ENCODE data around the gene MPP2.

The MPP2 gene

GRCh38 chr17:43855061-43855460 is 52.3 kb downstream of the MPP2 start:
- TF ChIP-seq, protein P1, sequence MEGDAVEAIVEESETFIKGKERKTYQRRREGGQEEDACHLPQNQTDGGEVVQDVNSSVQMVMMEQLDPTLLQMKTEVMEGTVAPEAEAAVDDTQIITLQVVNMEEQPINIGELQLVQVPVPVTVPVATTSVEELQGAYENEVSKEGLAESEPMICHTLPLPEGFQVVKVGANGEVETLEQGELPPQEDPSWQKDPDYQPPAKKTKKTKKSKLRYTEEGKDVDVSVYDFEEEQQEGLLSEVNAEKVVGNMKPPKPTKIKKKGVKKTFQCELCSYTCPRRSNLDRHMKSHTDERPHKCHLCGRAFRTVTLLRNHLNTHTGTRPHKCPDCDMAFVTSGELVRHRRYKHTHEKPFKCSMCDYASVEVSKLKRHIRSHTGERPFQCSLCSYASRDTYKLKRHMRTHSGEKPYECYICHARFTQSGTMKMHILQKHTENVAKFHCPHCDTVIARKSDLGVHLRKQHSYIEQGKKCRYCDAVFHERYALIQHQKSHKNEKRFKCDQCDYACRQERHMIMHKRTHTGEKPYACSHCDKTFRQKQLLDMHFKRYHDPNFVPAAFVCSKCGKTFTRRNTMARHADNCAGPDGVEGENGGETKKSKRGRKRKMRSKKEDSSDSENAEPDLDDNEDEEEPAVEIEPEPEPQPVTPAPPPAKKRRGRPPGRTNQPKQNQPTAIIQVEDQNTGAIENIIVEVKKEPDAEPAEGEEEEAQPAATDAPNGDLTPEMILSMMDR (conservative IDR thresholded peaks at IDR 0.05; ENCODE audit: low read depth, low read length) = no peak
- no peak overlapping the region for H3K4me3 ChIP-seq (ENCODE audit: low read length)
- no peak for DNase-seq (ENCODE audit: low read depth)

- no peak for DNase-seq (ENCODE audit: low read depth)
- TF ChIP-seq, protein P1 (conservative IDR thresholded peaks at IDR 0.05; ENCODE audit: low read depth, low read length) = no peak
- H3K4me3 ChIP-seq (ENCODE audit: low read length) = no peak overlapping the region
Measured at GRCh38 chr17:43854498-43854897, 52.8 kb downstream of the MPP2 start.

GRCh38 chr17:43853546-43853945 is 53.8 kb downstream of the MPP2 start:
- DNase-seq (ENCODE audit: low read depth) = no peak
- TF ChIP-seq, protein P1 (conservative IDR thresholded peaks at IDR 0.05; ENCODE audit: low read depth, low read length) = no peak
- no peak overlapping the region for H3K4me3 ChIP-seq (ENCODE audit: low read length)

GRCh38 chr17:43852571-43852970 is 54.8 kb downstream of the MPP2 start:
- TF ChIP-seq, protein P1 (conservative IDR thresholded peaks at IDR 0.05; ENCODE audit: low read depth, low read length) = no peak
- no peak for DNase-seq (ENCODE audit: low read depth)
- no peak overlapping the region for H3K4me3 ChIP-seq (ENCODE audit: low read length)

DNA sequence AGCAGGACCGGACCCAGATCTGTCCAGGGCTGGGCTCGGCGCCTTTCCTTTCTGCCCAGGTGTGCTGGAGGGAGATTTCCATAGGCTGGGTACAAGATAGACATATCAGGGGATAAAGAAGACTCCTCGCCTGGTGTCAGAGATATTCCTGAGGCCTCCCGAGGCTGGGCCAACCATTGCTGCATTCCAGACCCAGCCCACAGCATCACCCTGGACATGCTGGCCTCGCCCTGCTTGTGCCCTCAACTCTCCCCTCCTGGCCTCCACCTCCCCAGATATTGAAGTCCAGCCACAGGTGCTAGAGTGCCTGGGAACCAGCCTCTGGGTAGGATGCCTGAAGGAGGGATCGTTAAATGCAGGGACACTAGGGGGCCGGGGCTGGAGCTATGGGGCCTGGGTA is 58.2 kb downstream of the MPP2 start:
- TF ChIP-seq, protein P1 (conservative IDR thresholded peaks at IDR 0.05; ENCODE audit: low read depth, low read length) = no peak
- H3K4me3 ChIP-seq (ENCODE audit: low read length) = no peak overlapping the region
- no peak for DNase-seq (ENCODE audit: low read depth)

DNA sequence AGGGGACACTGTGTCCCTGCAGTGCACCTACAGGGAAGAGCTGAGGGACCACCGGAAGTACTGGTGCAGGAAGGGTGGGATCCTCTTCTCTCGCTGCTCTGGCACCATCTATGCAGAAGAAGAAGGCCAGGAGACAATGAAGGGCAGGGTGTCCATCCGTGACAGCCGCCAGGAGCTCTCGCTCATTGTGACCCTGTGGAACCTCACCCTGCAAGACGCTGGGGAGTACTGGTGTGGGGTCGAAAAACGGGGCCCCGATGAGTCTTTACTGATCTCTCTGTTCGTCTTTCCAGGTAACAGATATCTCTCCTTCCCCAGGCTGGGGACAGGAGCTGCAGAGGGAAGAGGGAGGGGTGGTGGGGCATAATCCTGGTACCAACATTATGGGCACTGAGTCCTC is 58.7 kb downstream of the MPP2 start:
- TF ChIP-seq, protein P1 (conservative IDR thresholded peaks at IDR 0.05; ENCODE audit: low read depth, low read length) = no peak
- no peak overlapping the region for H3K4me3 ChIP-seq (ENCODE audit: low read length)
- DNase-seq (ENCODE audit: low read depth) = no peak

GRCh38 chr17:43846963-43847371 is 60.4 kb downstream of the MPP2 start, which contains the start of gene CD300LG:
Gene CD300LG, plus strand, starts transcription at chr17:43847176. Its CDS starts 41 bp downstream, at chr17:43847217.
- no peak for DNase-seq (ENCODE audit: low read depth)
- no peak within 1 kb of the TSS for H3K4me3 ChIP-seq (ENCODE audit: low read length)
- TF ChIP-seq, protein P1 (conservative IDR thresholded peaks at IDR 0.05; ENCODE audit: low read depth, low read length) = no peak

All from retinal pigment epithelial cell (primary cell).